ENCODE results near the gene TAF11L7. TPM values are rescaled to one million over a fixed set of nuclear protein-coding genes. Genes with fewer than 3 reads are reported as not detected.

Gene TAF11L7
- total and polyA plus RNA-seq, 2 of the 4 experiments (the other 2 are of a cell fraction) = not detected

GRCh38 chr5:17625686-17626085, 40.1 kb upstream of the TAF11L7 start:
- no peak overlapping the region for H3K4me2 ChIP-seq (ENCODE audit: low read depth, low read length)
- H3K27ac ChIP-seq (ENCODE audit: insufficient read depth, low read length) = no peak overlapping the region
- WGBS, 2 experiments (ENCODE audit: extremely low coverage in 2 of 2, insufficient read length in 1 of 2) = 90% methylated on average over 3 of the region's 11 CpGs; no CpG with 5 or more reads in 1 of the 2 experiments
- H4K8ac ChIP-seq (ENCODE audit: low read depth in 2 of 2, low read length in 2 of 2) = no peak overlapping the region
- ChIA-PET CTCF (no interaction called here), POLR2A (ENCODE audit: unreplicated experiment) (no interaction called here)
- BruUV-seq (replicated peaks) = no TSS peak
- dilution Hi-C loops (cut with HindIII; ENCODE audit: low sequenced_read_pairs, unreplicated experiment) = no loop called here
- H2AK5ac ChIP-seq (ENCODE audit: low read depth, low read length) = no peak overlapping the region
- H2AK9ac ChIP-seq (replicated peaks; ENCODE audit: low read depth, low read length, poor library complexity) = no peak overlapping the region
- H4K91ac ChIP-seq (ENCODE audit: insufficient read depth, low read depth, low read length) = no peak overlapping the region
- intact Hi-C loops (cut with micrococcal nuclease) = no loop called here
- no peak overlapping the region for H3K56ac ChIP-seq (ENCODE audit: extremely low read depth, insufficient read depth, low read length)
- no peak overlapping the region for H3K4me3 ChIP-seq (ENCODE audit: insufficient read depth, low read depth, low read length)
- H3K23ac ChIP-seq (ENCODE audit: low read depth, low read length) = no peak overlapping the region
- H3K27me3 ChIP-seq (ENCODE audit: control insufficient read depth, insufficient read depth, low read length) = no peaks in the 10 kb centered on the region
- no peak overlapping the region for H2BK120ac ChIP-seq (ENCODE audit: low read depth, low read length)
- H3K4me1 ChIP-seq (ENCODE audit: control insufficient read depth, insufficient read depth, low read length) = no peaks in the 10 kb centered on the region
- no peak for ATAC-seq (ENCODE audit: low read depth)
- no peak overlapping the region for H3K4ac ChIP-seq (ENCODE audit: low read depth, low read length)
- H3K9ac ChIP-seq (ENCODE audit: low read depth, low read length) = no peak overlapping the region
- no peak overlapping the region for H2AFZ ChIP-seq (replicated peaks; ENCODE audit: low read length, poor library complexity)
- no peak overlapping the region for H4K5ac ChIP-seq (ENCODE audit: low read depth, low read length)
- H2BK5ac ChIP-seq (ENCODE audit: low read depth, low read length, poor library complexity, severe bottlenecking) = no peak overlapping the region
- H3K9me3 ChIP-seq (ENCODE audit: control insufficient read depth, insufficient read depth, low read length) = no peaks in the 10 kb centered on the region; the same call in 1 of the 2 replicates
- TF ChIP-seq NFE2L2 (IDR thresholded peaks at IDR 0.05; ENCODE audit: low read depth, low read length) (no peak), MXI1 (IDR thresholded peaks at IDR 0.05; ENCODE audit: borderline replicate concordance, low read depth, low read length) (no peak), POLR2A (IDR thresholded peaks at IDR 0.05; ENCODE audit: low read depth, low read length) (no peak), CHD1 (IDR thresholded peaks at IDR 0.05; ENCODE audit: low read depth, low read length) (no peak), RFX5 (IDR thresholded peaks at IDR 0.05; ENCODE audit: low read depth, low read length) (no peak), ELK1 (IDR thresholded peaks at IDR 0.05; ENCODE audit: borderline replicate concordance, low read depth, low read length) (no peak), CTCF (conservative IDR thresholded peaks at IDR 0.05; ENCODE audit: low read depth, low read length) (no peak), BHLHE40 (IDR thresholded peaks at IDR 0.05; ENCODE audit: low read depth, low read length) (no peak), FOS (IDR thresholded peaks at IDR 0.05; ENCODE audit: low read depth, low read length) (no peak), SMC3 (IDR thresholded peaks at IDR 0.05; ENCODE audit: low read depth, low read length) (no peak), MAFK (IDR thresholded peaks at IDR 0.05; ENCODE audit: low read depth, low read length) (no peak), USF2 (IDR thresholded peaks at IDR 0.05; ENCODE audit: low read depth, low read length) (no peak), CEBPB (IDR thresholded peaks at IDR 0.05; ENCODE audit: low read depth, low read length) (no peak), RCOR1 (IDR thresholded peaks at IDR 0.05; ENCODE audit: insufficient replicate concordance, low read length) (no peak), MAZ (IDR thresholded peaks at IDR 0.05; ENCODE audit: borderline replicate concordance, low read depth, low read length) (no peak)
- no peak overlapping the region for H2BK15ac ChIP-seq (ENCODE audit: low read depth, low read length)
- no peak overlapping the region for H2BK20ac ChIP-seq (ENCODE audit: low read depth, low read length)
- H4K20me1 ChIP-seq (ENCODE audit: insufficient read depth, low read length) = no peaks in the 10 kb centered on the region
- no peaks in the 10 kb centered on the region for H3K36me3 ChIP-seq (ENCODE audit: control insufficient read depth, insufficient read depth, low read length)
- H3K14ac ChIP-seq (replicated peaks; ENCODE audit: low read depth, low read length) = no peak overlapping the region
- H3K9me1 ChIP-seq (ENCODE audit: insufficient read depth, low read length) = no peaks in the 10 kb centered on the region
- no peak overlapping the region for H3K18ac ChIP-seq (ENCODE audit: low read depth, low read length)
- DNase-seq = no peak
- no peaks in the 10 kb centered on the region for H3K79me1 ChIP-seq (ENCODE audit: low read depth in 1 of 2, low read length in 2 of 2)
- in situ Hi-C loops (cut with MboI; ENCODE audit: low sequenced_read_pairs) = no loop called here
